Measurements from ENCODE around the gene SLC22A23.

Gene SLC22A23, protein sequence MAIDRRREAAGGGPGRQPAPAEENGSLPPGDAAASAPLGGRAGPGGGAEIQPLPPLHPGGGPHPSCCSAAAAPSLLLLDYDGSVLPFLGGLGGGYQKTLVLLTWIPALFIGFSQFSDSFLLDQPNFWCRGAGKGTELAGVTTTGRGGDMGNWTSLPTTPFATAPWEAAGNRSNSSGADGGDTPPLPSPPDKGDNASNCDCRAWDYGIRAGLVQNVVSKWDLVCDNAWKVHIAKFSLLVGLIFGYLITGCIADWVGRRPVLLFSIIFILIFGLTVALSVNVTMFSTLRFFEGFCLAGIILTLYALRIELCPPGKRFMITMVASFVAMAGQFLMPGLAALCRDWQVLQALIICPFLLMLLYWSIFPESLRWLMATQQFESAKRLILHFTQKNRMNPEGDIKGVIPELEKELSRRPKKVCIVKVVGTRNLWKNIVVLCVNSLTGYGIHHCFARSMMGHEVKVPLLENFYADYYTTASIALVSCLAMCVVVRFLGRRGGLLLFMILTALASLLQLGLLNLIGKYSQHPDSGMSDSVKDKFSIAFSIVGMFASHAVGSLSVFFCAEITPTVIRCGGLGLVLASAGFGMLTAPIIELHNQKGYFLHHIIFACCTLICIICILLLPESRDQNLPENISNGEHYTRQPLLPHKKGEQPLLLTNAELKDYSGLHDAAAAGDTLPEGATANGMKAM

DNA sequence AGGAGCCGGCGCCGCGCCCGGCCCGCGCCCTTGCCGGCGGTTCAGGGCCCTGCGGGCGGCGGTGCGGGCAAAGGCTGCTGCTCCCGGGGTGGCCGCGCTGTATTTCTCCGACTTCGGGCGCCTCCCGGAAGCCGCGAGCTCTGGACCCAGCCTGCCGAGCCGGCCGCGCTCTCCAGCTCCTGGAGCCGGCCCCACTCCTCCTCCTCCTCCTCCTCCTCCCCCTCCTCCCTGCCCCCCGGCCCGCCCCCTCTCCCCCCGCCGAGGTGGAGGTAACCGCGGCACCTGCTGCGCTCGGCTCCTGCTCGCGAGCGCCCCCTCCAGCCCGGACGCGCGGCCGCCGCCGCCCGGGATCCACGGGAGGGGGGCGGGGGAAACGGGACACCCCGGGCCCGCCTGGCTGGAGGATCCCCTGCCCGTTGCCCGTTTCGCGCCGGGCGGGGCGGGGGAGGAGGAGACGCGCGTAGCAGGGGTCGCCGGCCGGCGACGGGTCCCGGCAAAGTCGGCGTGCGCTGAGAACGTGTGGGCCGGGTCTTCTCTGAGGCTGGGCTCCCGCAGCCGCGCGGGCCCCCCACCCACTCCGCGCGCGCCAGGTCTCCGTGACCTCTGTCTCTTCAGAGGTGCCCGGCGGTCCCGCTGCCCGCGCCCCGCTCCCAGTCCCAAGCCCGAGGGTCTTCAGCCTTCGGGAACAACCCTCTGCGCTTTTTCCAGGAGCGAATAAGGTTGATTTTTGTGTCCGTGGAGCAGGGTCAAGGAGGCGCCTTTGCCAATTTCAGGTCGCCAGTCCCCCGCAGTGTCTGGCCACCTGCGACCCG is at the start of gene SLC22A23:
SLC22A23 (minus strand) TSS at position 153 of the 812 bp plus-strand sequence. CDS start 491 bp downstream, outside the sequence.
- peak; percentile 63 to 66 for ATAC-seq

DNA sequence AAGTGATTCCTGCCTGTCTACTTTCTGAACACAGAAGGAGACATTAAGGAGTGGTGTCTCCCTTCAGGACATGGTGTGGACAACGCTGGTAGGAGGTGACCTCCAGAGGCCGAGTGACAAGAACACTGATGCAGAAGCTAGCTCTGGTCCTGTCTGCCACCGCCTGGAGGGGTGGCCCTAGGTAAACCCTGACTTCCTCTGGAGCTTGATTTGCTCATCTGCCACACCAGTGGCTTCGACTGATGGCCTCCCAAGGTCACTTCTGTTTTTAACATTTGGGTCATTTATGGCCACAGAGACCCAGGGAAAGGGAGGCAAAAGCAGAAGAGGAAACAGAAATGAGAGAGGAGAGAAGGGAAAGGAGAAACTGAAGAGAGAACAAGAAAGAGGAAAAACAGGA is 49.4 kb upstream of the SLC22A23 start:
- no peak for ATAC-seq

DNA sequence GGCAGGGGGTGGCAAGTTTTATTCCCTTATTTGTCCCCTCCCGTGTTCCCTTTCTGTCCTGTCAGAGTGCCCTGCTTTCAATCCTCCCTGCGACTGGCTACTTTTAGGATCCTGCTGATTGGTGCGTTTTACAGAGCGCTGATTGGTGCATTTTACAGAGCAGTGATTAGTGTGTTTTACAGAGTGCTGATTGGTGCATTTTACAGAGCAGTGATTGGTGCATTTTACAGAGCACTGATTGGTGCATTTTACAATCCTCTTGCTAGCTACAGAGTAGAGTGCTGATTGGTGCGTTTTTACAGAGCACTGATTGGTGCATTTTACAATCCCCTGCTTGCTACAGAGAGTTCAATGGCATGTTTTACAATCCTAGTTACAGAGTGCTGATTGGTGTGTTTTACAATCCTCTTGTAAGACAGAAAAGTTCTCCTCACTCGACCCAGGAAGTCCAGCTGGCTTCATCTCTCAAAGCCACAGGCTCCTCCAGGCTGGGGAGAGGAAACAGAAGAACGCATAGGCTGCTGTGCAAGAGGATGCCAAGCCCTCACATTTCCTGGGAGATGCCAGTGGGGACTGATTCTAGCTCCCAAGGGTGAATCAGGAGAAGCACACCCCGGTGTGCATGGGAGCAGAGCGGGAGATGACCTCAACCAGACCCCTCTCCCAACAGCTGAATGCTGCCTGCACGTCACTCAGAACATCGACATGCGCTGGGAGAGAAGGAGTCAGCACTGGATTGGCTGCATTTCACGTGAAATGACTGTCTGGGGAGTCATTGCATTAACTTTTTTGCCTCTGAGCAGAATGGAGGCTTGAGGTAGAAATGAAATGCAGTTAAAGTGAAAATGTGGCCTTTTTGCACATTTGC is 48.3 kb upstream of the SLC22A23 start:
- no peak for ATAC-seq

DNA sequence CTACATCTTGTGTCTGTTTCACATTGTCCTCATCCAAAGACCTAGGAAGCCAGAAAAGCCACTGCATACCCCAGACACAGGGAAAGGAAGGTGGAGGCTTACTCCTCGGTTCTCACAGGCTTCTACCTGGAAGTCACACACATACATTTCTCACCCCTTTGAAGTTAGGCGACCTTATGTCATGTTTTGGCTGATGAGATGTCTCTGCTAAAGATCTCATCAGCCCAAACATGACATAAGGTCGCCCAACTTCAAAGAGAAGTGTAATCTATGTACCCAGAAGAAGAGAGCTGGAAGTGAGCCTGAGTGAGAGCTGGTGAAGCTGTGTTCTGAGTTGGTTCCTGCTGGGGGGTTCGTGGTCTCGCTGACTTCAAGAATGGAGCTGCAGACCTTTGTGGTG is 47.5 kb upstream of the SLC22A23 start:
- ATAC-seq, result no peak

DNA sequence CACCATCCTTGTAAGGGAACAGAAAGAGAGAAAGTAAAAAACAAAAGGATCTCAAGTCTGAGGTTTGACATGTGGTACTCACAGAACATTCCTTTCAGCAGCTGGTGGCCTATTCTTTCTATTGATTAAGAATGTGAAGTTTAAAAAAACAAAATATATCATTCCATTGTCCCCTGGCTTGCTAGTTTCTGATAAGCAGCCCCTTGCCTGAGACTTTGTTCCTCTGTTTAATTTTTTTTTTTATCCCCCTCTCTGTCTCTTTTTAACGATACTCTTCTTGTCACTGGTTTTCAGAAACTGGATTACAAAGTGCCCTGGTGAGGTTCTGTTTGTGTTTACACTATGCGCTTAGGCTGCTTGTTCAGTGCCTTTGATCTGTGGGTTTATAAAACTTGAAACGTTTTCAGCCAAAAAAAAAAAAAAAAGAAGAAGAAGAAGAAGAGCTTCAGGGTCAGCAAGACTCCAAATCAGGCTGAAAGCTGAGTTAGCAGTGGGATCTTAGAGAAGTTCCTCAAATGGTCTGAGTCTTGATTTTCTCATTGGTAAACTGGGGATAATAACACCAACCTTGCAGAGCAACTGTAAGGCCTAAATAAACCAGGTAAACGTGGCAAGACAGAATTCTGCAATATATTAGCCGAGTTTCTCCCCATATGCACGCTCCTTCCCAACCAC is 45.1 kb upstream of the SLC22A23 start:
- no peak for ATAC-seq

DNA sequence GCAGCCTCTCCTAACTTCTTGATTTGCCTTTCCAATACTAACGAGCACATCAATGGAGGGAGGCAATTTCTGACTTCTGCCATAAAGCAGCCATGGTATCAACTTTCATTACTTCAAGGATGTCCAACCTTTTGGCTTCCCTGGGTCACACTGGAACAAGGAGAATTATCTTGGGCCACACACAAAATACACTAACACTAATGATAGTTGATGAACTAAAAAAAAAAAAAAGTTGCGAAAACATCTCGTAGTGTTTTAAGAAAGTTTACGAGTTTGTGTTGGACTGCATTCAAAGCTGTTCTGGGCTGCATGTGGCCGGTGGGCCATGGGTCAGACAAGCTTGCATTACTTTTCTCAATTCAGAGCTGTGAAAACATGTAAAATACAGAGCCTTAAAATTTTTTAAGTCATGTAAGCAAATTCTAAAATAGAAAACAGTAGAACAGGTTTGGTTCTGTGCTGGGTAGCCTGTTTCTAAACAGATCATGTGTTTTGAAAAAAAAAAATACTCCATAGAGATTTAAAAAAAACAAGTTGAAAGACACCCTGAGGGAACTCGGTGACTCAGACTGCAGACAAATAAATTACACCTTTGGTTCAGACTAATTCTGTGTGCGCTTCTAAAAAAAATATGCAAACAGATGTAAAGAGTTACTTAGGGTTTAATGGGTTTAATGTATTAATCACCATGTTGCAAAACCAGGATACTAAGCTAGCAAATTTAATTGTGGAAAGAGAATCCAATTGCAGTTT is 43.6 kb upstream of the SLC22A23 start:
- no peak for ATAC-seq

DNA sequence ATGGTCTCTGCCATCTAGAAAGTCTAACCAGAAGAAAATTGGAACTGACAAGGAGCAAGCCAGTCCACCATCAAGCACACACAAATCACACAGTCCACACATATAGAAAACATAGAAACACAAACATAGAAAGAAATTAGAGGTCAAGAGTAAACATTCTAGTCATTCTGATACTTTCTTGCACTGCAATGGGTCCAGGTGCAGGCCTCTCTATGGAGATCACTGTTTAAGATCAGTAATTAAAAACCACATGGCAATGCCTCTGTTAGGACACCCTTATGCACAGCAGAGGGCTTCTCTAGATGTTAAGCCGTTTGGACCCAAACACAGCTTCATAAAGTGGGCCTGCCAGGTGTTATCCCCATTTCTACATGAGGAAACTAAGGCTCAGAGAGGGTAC is 42.8 kb upstream of the SLC22A23 start:
- no peak for ATAC-seq

DNA sequence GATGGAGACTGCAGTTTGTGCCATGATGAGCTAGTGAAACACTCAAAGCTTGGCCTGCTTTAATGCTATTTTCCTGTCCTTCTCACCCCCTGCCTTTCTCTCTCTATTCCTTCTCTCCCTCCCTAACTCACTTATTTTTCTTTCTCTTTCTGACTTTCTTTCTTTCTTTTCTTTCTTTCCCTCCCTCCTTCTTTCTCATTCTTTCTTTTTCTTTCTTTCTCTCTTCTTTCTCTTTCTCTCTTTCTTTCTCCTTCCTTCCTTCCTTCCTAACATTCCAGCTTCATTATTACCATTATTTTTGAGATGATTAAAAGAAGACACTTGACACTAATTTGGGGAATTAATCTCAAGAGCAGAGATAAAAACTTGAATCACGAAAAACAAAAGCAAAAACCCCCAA is 39.5 kb upstream of the SLC22A23 start:
- ATAC-seq, result no peak

DNA sequence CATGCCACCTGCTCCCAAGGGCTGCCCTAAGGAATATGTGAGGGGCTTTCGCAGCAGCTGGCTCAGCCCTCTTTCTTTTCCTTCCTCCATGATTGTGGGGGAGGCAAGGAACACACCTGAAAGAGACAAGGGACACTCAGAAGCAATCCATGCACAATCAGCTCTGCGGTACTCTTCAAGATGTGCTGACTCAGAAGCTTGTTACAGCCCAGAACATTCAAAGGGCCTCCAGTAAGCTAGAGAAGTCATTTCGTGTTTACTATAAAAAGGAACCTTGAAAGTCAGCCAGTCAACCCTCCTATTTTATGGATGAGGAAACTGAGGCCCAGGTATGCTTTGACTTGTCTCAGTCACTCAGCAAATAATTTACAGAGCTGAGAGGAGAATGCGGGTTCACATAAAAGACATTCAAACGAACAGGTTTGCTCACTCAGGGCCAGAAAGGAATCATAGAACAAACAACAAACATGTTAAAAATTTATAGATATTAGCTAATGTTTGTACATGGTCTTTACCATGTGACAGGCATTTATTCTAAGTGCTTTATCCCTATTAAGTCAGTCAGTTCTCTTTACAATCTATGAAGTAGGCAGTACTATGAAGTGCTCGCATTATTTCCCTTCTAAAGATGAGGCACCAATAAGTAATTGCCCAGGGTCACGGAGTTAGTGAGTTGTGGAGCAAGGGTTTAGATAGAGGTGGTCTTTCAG is 37.7 kb upstream of the SLC22A23 start:
- no peak for ATAC-seq

DNA sequence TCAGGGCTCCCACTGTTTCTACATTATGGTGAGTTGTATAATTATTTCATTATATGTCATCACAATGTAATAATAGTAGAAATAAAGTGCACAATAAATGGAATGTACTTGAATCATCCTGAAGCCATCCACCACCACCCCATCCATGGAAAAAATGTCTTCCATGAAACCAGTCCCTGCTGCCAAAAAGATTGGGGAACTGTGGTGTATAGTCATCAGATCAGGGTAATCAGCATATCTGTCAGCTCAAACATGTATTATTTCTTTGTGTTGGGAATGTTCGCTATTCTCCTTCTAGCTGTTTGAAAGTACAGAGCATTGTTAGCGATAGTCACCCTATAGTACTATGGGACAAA is 33.8 kb upstream of the SLC22A23 start:
- no peak for ATAC-seq

DNA sequence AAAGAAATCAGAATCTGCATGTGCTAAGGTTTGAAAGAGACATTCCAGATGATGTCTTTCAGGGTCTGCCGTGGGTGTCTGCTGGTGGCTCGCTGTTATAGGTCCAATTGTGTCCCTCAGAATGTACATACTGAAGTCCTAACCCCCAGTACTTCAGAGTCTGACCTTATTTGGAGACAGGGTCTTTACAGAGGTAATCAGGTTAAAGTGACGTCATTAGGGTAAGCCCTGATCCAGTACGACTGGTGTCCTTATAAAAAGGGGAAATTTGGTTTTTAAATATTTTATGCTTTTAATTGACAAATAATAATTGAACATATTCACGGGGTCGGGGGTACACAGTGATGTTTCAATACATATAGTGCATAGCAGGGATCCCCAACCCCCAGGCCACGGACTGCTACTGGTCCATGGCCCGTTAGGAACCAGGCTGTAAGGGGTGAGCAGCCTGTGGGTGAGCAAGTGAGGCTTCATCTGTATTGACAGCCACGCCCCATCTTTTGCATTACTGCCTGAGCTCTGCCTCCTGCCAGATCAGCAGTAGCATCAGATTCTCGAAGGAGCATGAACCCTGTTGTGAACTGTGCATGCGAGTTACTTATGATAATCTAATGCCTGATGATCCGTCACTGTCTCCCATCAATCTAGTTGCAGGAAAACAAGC is 33.2 kb upstream of the SLC22A23 start:
- ATAC-seq, result no peak

DNA sequence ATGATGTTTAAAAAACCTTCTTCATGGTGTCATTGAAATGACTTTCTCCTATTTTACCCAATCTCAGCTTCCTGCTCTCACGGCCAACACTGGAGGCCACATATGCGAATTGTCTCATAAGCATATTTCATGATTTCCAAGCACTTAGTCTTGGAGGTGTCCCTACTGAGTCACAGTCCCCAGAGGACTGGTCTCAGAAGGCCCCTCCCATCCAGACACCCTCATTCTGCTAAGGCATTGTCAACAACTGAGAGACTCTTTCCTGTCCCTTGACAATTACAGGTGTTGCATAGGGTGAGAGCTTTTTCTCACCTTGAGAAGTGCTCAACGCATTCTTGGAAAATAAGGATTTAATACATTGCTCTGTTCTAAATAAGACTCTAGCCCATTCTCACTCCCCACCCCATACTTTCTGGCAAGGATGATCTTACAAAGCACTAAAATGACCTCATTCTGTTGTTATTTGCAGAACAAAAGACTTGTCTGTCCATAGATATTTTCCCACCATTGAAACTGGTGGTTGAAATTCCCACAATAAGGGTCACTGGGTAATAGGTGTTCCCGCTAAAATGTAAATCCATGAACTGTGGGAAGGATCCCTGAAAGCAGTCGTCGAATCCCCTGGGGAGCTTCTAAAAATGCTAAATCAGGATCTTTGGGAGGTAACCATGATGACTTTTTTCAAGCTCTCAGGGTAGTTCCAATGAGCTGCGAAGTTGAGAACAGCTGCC is 32.3 kb upstream of the SLC22A23 start:
- no peak for ATAC-seq

DNA sequence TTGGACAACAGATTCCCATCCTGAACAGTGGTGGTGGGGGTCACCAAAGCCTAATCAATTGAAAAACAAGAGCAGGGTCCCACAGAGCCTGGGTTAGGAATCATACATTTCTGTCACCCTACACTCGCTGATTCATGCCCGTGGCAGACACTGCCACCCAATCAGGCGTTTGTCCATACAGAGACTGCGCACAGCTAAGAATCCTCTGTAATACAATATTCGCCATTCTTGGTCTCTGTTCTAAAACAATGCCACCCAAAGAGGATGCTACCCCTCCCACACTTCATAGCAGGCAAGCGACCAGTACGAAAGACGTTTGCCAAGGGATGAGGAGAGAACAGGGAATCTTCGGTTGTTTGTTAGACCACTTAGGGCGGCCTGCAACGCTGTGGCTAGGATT is 28.1 kb upstream of the SLC22A23 start:
- no peak for ATAC-seq

DNA sequence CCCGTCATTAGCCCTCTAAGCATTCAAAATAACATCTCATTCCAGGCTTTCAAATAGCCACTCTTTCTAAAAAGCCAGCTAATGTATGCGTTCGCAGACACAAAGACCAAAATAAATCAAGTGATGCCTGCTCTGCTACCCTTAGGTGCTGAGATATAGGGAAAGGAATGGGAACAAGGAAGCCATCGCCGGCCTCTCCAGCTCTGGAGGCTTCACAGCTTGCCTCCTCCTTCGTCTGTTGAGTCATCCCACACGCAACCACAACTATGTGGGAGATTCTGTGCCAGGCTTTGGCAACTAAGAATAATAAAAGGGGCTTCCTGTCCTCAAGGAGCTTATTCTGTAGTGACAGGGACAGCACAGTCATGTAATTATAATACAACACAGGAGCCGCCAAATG is 27.3 kb upstream of the SLC22A23 start:
- no peak for ATAC-seq

DNA sequence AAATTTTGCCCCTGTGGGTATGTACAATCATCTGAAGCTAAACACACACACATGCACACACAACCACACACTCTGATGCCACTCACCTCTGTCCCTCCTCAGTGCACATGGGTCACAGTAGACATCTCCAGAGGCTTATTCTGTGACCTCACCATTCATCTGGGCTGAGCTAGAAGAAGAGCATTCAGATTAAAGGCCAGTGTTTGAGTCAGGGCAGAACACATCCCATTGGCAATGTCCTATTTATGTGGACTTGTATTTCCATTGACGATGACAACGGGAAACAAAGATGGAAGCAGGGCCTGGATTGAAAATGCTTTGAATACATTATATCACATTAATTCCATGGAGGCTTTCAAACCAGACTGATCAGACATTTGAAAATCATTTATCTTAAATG is 26.8 kb upstream of the SLC22A23 start:
- ATAC-seq, result no peak

DNA sequence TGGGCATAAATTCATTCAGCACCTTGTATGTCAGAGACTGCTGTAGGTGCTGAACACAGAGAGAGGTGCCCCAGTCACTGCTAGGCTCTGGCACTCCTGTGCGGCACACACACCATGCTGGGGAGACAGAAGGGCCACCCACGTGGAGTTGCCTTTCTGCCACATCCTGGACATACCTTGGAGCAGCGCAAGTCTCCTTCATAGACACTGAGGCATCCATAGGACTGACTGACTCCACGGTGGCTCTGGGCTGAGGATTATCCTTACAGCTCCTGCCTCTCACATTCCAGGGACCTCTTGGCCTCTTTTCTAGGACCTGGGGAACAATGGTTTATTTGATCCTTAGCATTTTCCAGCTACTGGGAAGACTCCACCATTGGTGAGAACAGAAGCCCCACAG is 26.0 kb upstream of the SLC22A23 start:
- ATAC-seq, result no peak

DNA sequence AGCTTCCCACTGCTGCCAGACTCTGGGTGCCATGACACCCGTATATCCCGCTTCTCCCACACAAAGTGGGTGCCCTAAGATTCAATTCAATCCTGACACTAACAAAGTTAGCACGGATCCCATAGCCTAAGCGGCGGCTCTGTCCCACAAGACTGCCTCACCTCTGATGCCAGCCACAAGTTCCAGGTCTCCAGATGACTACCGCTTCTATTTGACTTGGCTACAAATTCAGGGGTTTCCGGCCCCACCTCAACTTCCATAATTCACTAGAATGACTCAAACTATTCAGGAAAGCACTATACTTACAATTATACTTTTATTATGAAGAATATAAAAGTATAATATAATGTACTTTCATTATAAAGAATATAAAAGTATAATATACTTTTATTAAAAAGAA is 24.8 kb upstream of the SLC22A23 start:
- no peak for ATAC-seq

DNA sequence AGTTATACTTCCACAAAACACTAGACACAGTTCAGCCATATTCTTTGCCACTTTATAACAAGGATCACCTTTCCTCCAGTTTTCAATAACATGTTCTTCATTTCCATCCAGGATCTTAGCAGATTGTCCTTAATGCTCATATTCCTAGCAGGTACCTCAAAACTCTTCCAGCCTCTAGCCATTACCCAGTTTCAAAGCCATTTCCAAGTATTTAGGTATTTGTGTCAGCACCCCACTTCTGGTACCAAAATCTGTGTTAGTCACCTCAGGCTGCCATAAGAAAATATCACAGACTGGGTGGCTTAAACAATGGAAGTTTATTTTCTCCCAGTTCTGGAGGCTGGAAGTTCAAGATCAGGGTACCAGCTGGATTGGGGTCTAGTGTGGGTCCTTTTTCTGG is 23.2 kb upstream of the SLC22A23 start:
- no peak for ATAC-seq

DNA sequence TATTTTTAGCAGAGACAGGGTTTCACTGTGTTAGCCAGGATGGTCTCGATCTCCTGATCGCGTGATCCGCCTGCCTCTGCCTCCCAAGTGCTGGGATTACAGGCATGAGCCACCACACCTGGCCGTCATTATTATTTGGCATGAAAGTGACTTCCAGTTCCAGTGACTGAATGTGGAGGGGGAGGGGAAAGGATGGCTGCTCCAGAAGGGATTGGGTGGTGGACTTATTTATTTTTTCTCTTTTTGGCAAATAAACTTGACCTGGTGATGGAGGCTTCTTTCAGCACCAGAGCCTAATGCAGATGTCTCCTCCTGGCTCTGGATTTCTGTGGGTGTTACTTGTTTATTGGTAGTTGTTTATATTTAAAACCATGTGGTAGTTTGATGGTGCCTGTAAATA is 16.9 kb upstream of the SLC22A23 start:
- ATAC-seq, result no peak

All from activated CD4-positive, CD25-positive, alpha-beta regulatory T cell treated with anti-CD3 and anti-CD28 coated beads, Interleukin-2, amount 50 U/mL, for 24 hours (primary cell).